ENCODE data around the gene TNFRSF8.

- no peak for TF ChIP-seq CTCF (IDR thresholded peaks at IDR 0.05)
- TF ChIP-seq POLR2A (IDR thresholded peaks at IDR 0.05), result no peak
These were observed 27.2 kb downstream of the TNFRSF8 start for GRCh38 chr1:12090326-12090725.
